HEK293 (cell line): ENCODE results near the gene OCIAD1.

ENCODE experiments used
- CTCF ChIP-seq: fragments of 450-650 bp; formaldehyde crosslinking; IDR thresholded peaks from 2 replicates; pipeline ENCODE4 v1.5.1; 2016; ENCODE audit warnings: missing biosample characterization, missing genetic modification characterization
- ELK4 ChIP-seq: IDR thresholded peaks from 2 replicates; pipeline ENCODE4 v1.6.1; 2011; ENCODE audit warnings: mild to moderate bottlenecking, low read depth, low read length, borderline replicate concordance
- KLF16 ChIP-seq: fragments of 450-650 bp; formaldehyde crosslinking; IDR thresholded peaks from 2 replicates; pipeline ENCODE4 v1.5.1; 2017; ENCODE audit warnings: missing biosample characterization, missing genetic modification characterization
- REST ChIP-seq: fragments of 450-650 bp; formaldehyde crosslinking; IDR thresholded peaks from 2 replicates; pipeline ENCODE4 v1.5.1; 2016; ENCODE audit warnings: missing biosample characterization, missing genetic modification characterization
- SCRT1 ChIP-seq: fragments of 450-650 bp; formaldehyde crosslinking; IDR thresholded peaks from 2 replicates; pipeline ENCODE4 v1.5.1; 2016; ENCODE audit warnings: missing biosample characterization, missing genetic modification characterization, borderline replicate concordance
- ZNF24 ChIP-seq: fragments of 450-650 bp; formaldehyde crosslinking; IDR thresholded peaks from 2 replicates; pipeline ENCODE4 v1.5.1; 2016; ENCODE audit warnings: missing biosample characterization, missing genetic modification characterization
- ZNF266 ChIP-seq: fragments of 450-650 bp; formaldehyde crosslinking; IDR thresholded peaks from 2 replicates; pipeline ENCODE4 v1.5.1; 2016; ENCODE audit warnings: missing biosample characterization, missing genetic modification characterization, low read depth
- ZNF311 ChIP-seq: fragments of 450-650 bp; formaldehyde crosslinking; IDR thresholded peaks from 2 replicates; pipeline ENCODE4 v1.5.1; 2017; ENCODE audit warnings: missing biosample characterization, missing genetic modification characterization, borderline replicate concordance
- ZNF544 ChIP-seq: fragments of 450-650 bp; formaldehyde crosslinking; IDR thresholded peaks from 2 replicates; pipeline ENCODE4 v1.5.0; 2017; ENCODE audit warnings: missing biosample characterization, missing genetic modification characterization
- ZNF561 ChIP-seq: fragments of 450-650 bp; IDR thresholded peaks from 2 replicates; pipeline ENCODE4 v1.5.1; 2018; ENCODE audit warnings: missing biosample characterization, missing genetic modification characterization, borderline replicate concordance
- TF ChIP-seq, protein P1 (sequence below): fragments of 450-650 bp; IDR thresholded peaks from 2 replicates; pipeline ENCODE4 v1.5.1; 2018; ENCODE audit warnings: missing biosample characterization, missing genetic modification characterization

GRCh38 chr4:48790561-48790960 lies 40.3 kb upstream of the OCIAD1 start:
- TF ChIP-seq ZNF311: no peak
- no peak for TF ChIP-seq CTCF (tag by site-specific recombination)
- no peak for TF ChIP-seq ELK4
- TF ChIP-seq ZNF544: no peak
- no peak for TF ChIP-seq REST
- TF ChIP-seq ZNF266 (tag by site-specific recombination): no peak
- no peak for TF ChIP-seq SCRT1 (tag by site-specific recombination)
- no peak for TF ChIP-seq ZNF24 (tag by site-specific recombination)
- TF ChIP-seq, protein P1, sequence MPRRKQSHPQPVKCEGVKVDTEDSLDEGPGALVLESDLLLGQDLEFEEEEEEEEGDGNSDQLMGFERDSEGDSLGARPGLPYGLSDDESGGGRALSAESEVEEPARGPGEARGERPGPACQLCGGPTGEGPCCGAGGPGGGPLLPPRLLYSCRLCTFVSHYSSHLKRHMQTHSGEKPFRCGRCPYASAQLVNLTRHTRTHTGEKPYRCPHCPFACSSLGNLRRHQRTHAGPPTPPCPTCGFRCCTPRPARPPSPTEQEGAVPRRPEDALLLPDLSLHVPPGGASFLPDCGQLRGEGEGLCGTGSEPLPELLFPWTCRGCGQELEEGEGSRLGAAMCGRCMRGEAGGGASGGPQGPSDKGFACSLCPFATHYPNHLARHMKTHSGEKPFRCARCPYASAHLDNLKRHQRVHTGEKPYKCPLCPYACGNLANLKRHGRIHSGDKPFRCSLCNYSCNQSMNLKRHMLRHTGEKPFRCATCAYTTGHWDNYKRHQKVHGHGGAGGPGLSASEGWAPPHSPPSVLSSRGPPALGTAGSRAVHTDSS (tag by site-specific recombination): no peak
- no peak for TF ChIP-seq KLF16 (tag by site-specific recombination)
- TF ChIP-seq ZNF561 (tag by site-specific recombination): no peak
